ENCODE data around the gene NRGN. TPM values are rescaled to one million over a fixed set of nuclear protein-coding genes. Genes with fewer than 3 reads are reported as not detected.
"Not testable (repeated sequence)": the region's sequence is repeated elsewhere in the genome, so short reads cannot be mapped to it uniquely, and the experiment has no call there.

Gene NRGN
- total RNA-seq, 4 donors from 2014 or later: 1.4 to 3.1 (median 2.4) TPM; not detected in 1

GRCh38 chr11:124769806-124770774 lies 30.3 kb downstream of the NRGN start:
- WGBS, 2 donors: 96 to 97% methylated on average over 8 of the region's 8 CpGs
- no peaks in the 10 kb centered on the region for H3K4me1 ChIP-seq
- TF ChIP-seq CTCF (IDR thresholded peaks at IDR 0.05) (no peak), POLR2A (IDR thresholded peaks at IDR 0.05) (no peak), EP300 (IDR thresholded peaks at IDR 0.05) (no peak)
- no peak overlapping the region for H3K27ac ChIP-seq
- no peaks in the 10 kb centered on the region for H3K27me3 ChIP-seq
- DNase-seq (ENCODE audit: low spot score in 2 of 2): no peak
- no peak overlapping the region for H3K4me3 ChIP-seq
- H3K36me3 ChIP-seq: peaks cover 0 to 67% (median 6%) of the 10 kb centered on the region in 3 donors
- H3K9me3 ChIP-seq: no peaks in the 10 kb centered on the region

- peaks cover 0 to 61% (median 6%) of the 10 kb centered on the region in 3 donors for H3K36me3 ChIP-seq
Observed at GRCh38 chr11:124770959-124771358, 31.2 kb downstream of the NRGN start.

GRCh38 chr11:124776865-124777645 lies 37.3 kb downstream of the NRGN start:
- TF ChIP-seq EP300 (IDR thresholded peaks at IDR 0.05): no peak
- Histone ChIP-seq H3K27ac (peak overlapping the region in 1 of 4 donors; percentile 28), H3K4me1 (no peaks in the 10 kb centered on the region), H3K36me3 (peaks cover 0 to 26% (median 0%) of the 10 kb centered on the region in 3 donors), H3K4me3 (no peak overlapping the region), H3K9me3 (no peaks in the 10 kb centered on the region), H3K27me3 (no peaks in the 10 kb centered on the region)
- 72 to 74% methylated on average over 7 of the region's 7 CpGs for WGBS, 2 donors
- DNase-seq (ENCODE audit: low spot score in 2 of 2): no peak

More at GRCh38 chr11:124770959-124771358, 31.2 kb downstream of the NRGN start:
- not testable (repeated sequence) for DNase-seq (ENCODE audit: low spot score in 2 of 2); H3K9me3 ChIP-seq; H3K4me1 ChIP-seq; H3K4me3 ChIP-seq; H3K27ac ChIP-seq; H3K27me3 ChIP-seq
- WGBS, 2 donors: 96 to 99% methylated on average over 6 of the region's 6 CpGs

- Histone ChIP-seq H3K4me3 (no peak overlapping the region), H3K4me1 (no peaks in the 10 kb centered on the region), H3K36me3 (peaks cover 0 to 20% (median 0%) of the 10 kb centered on the region in 3 donors), H3K9me3 (no peaks in the 10 kb centered on the region), H3K27ac (no peak overlapping the region), H3K27me3 (no peaks in the 10 kb centered on the region)
- TF ChIP-seq CTCF (IDR thresholded peaks at IDR 0.05): no peak
- TF ChIP-seq POLR2A (IDR thresholded peaks at IDR 0.05): no peak
- TF ChIP-seq EP300 (IDR thresholded peaks at IDR 0.05): no peak
- DNase-seq (ENCODE audit: low spot score in 2 of 2): no peak
- 86 to 90% methylated on average over 2 of the region's 2 CpGs for WGBS, 2 donors
Observed at GRCh38 chr11:124778281-124778680, 38.5 kb downstream of the NRGN start.

GRCh38 chr11:124779568-124779967 lies 39.8 kb downstream of the NRGN start:
- 68 to 69% methylated on average over 1 of the region's 1 CpG for WGBS, 2 donors
- no peak overlapping the region for H3K4me3 ChIP-seq
- DNase-seq (ENCODE audit: low spot score in 2 of 2): no peak
- H3K4me1 ChIP-seq: no peaks in the 10 kb centered on the region
- H3K27ac ChIP-seq: no peak overlapping the region
- H3K9me3 ChIP-seq: no peaks in the 10 kb centered on the region
- no peaks in the 10 kb centered on the region for H3K27me3 ChIP-seq
- TF ChIP-seq CTCF (IDR thresholded peaks at IDR 0.05) (no peak), EP300 (IDR thresholded peaks at IDR 0.05) (no peak), POLR2A (IDR thresholded peaks at IDR 0.05) (no peak)
- peaks cover 0 to 13% (median 0%) of the 10 kb centered on the region in 3 donors for H3K36me3 ChIP-seq

All from tibial nerve (tissue), 4 donors.